HG03280 (cell line): Measurements from ENCODE around the gene HNRNPM.
A peak's percentile ranks its signal among the peaks of the same experiment; 100 is the strongest.
"Not testable (repeated sequence)": the region's sequence is repeated elsewhere in the genome, so short reads cannot be mapped to it uniquely, and the experiment has no call there.

Experiments used
- ATAC-seq: cut with Tn5 transposase; IDR thresholded peaks from one replicate; pipeline ENCODE4 v1.9.1; 2021; ENCODE audit warnings: mild to moderate bottlenecking, moderate library complexity; ENCODE audit not compliant: unreplicated experiment

Gene HNRNPM

DNA sequence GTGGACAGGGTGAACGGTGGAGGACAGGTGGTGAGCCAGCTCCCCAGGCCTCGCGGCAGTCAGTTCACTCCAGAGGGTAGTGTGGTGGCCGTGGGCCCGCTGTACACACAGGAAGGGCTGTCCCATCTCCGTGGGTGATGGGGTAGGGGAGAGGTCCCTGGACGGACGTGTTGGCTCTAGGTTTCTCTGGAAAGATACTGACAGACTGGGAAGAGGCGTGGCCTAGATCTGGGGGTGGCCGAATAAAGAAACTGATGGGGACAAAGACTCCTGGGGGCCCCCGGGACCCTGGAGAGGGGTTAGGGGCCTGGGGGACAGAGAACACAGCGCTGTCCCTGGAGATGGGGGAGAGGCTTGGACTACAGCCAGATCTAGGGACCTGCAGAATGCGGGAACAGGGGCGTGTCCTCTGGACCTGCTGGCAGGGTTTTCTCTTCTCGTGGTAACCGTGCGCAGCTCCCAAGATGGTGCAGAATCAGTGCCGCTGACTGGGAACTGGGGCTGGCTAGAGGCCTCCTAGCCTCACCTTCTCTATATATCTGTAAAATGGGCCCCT, 61.7 kb downstream of the HNRNPM start:
- no peak for ATAC-seq

GRCh38 chr19:8510589-8511115, 65.9 kb downstream of the HNRNPM start:
- ATAC-seq: no peak

- ATAC-seq: no peak
Measured at GRCh38 chr19:8511573-8512101, 66.9 kb downstream of the HNRNPM start.

DNA sequence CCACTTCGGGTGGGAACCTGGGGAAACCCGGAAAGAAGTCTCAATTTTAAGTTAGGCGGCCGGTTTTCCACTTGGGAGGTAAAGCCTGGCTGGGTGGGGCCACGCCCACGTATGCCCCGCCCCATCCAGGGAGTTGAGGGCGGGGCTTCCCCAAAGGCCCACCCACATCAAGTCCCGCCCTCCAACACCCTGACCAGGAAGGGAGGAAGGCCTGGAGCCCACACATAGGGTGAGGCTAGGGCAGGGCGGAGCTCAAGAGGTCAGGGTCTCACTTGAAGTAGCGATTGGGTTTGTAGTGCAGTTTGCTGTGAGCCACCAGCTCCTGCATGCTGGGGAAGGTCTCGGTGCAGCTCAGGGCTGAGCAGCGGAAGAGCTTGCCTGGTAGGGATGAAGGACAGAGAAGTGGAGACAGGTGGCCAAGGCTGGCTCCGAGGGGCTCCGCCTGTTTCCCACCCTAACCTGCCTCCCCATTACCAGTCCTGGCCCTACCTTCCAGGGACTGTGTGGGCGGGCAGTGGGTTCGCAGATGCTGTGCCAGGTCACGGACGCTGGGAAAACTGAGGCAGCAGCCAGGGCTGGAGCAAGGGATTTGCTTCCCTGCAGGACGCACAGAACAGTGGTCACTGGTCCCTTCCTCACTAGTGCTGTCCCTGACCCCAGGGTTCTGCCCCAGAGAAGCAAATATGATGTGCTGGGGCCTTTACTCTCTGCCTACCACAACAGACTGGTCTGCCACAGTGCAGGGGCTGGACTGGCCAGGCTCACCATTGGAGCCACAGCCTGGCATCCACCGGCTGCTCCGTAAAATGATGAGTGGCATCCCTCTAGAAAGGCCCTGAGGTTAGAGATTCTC, 67.6 kb downstream of the HNRNPM start:
- no peak for ATAC-seq

DNA sequence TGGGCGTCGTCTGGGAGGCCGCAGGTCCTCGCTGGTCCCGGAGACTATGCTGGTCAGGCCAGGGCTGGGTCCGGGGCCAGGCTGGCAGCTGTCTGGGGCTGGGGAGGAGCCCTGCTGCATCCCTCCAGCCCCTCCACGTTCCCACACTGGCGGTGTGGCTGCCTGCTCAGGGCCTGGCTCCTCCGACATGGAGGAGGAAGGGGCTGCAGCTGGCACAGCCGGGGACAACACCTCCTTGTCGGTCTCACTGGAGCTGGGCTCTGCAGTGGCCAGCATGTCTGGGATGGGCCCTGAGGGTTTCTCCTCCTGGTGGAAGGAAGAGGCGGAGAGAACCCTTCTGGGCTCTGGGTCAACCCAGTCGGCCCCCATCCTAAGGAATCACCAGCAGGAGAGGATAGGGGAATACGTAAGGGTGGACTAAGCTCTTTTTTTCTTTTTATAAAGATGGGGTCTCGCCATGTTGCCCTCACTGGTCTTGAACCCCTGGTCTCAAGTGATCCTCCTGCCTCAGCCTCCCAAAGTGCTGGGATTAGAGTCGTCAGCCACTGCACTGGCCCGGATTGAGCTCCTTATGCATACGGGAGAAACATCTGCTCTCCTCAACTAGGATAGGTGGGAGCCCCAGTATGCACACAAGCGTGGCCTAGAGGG, 68.4 kb downstream of the HNRNPM start:
- no peak for ATAC-seq

- ATAC-seq: peak; percentile 84
Measured at GRCh38 chr19:8513687-8514504, 69.1 kb downstream of the HNRNPM start, which contains the start of gene ZNF414. Gene ZNF414, minus strand, starts transcription at chr19:8514167. Its CDS starts 121 bp downstream, at chr19:8514046.

DNA sequence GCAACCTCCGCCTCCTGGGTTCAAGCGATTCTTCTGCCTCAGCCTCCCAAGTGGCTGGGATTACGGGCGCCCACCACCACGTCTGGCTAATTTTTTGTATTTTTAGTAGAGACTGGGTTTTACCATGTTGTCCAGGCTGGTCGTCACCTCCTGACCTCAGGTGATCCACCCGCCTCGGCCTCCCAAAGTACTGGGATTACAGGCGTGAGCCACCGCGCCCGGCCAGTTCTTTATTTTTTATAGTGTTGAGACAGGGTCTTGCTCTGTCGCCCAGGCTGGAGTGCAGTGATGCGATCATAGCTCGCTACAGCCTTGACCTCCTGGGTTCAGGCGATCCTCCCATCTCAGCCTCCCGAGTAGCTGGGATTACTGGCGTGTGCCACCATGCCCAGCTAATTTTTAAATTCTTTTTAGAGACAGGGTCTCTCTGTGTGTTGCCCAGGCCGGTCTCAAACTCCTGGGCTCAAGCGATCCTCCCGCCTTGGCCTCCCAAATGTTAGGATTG, 69.8 kb downstream of the HNRNPM start:
- not testable (repeated sequence) for ATAC-seq

DNA sequence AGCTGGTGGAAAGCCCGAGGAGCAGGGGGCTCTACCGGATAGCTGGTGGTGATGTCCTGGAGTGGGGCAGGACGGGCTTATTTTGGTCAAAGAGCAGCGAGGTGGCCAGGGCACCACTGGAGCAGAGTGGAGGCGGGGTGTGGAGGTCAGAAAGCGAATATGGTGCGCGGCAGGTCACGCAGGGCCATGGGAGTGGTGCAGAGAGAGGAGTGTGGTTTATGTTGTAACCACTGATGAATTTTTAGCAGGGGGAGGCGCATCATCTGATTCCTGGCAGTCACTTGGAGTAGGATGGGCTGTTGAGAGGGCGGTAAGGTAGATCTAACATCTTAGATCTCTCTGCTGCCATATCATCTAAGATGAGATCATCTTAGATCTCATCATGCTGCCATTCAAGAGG, 70.5 kb downstream of the HNRNPM start:
- ATAC-seq: no peak

GRCh38 chr19:8517551-8518442, 73.0 kb downstream of the HNRNPM start:
- ATAC-seq: no peak

DNA sequence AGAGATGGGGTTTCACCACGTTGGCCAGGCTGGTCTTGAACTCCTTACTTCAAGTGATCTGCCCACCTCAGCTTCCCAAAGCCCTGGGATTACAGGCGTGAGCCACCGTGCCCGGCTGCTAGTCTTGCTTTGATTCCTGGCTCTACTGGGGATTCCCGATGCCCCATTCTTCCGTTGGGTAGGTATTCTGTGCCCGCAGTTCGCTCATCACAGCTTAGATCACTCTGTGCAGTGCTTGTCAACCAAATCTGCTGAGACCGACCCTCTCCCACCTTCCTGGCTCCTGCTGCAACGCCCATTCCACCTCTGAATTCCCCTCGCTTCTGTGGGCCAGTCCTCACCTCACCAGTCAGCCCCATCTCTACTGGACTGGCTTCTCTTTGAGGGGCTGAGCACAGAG, 73.8 kb downstream of the HNRNPM start:
- no peak for ATAC-seq

DNA sequence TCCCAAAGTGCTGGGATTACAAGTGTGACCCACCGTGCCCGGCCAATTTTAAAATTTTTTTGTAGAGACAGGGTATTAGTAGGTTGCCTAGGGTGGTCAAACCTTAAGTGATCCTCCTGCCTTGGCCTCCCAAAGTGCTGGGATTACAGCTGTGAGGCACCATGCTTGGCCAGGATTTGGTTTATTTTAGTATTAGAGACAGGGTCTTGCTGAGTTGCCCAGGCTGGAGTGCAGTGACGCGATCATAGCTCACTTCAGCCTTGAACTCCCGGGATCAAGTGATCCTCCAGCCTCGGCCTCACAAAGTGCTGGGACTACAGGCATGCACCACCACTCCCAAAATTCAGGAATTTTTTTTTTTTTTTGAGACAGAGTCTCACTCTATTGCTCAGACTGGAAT, 74.6 kb downstream of the HNRNPM start:
- ATAC-seq: no peak

- ATAC-seq: no peak
Measured at GRCh38 chr19:8525401-8525684, 80.6 kb downstream of the HNRNPM start.

- no peak for ATAC-seq
Measured at GRCh38 chr19:8526345-8527091, 81.7 kb downstream of the HNRNPM start.

- ATAC-seq: no peak
Measured at GRCh38 chr19:8528500-8528899, 83.7 kb downstream of the HNRNPM start.

GRCh38 chr19:8529369-8530006, 84.7 kb downstream of the HNRNPM start:
- no peak for ATAC-seq

DNA sequence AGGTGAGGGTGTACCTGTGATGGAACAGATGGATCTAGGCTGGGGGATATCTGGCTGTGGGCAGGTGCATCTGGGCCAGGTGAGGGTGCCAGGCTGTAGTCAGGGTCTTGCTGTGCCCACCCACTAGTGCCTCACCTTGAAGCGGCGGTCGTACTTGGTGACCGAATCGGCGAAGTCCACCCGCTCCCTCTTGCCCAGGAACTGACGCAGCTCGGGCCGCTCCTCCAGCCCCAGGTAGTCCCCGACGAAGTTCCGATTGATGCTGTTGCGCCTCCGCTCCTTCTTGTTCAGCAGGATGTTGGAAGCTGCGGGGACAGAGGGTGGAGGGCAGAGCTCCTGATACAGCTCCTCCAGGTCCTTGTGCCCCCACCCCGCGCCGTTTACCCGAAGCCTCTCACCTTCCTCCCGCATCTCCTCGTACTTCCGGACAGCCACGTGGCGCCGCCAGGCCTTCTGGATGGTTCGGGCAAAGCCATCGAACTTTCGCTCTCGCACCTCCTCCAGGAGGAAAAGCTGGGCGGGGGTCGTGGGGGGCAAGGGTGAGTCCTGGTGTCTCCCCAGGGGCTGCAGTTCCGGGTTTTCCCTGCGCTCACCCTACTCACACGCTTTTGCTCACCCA, 85.4 kb downstream of the HNRNPM start:
- no peak for ATAC-seq

GRCh38 chr19:8531470-8531869, 86.7 kb downstream of the HNRNPM start:
- ATAC-seq: no peak

- ATAC-seq: no peak
Measured at GRCh38 chr19:8532225-8532624, 87.5 kb downstream of the HNRNPM start.
